GM19351 (cell line): ENCODE results near the gene ADAMTS20.
"Not testable (repeated sequence)": the region's sequence is repeated elsewhere in the genome, so short reads cannot be mapped to it uniquely, and the experiment has no call there.

Experiments
- ATAC-seq: cut with Tn5 transposase; IDR thresholded peaks from one replicate; pipeline ENCODE4 v1.9.1; 2021; ENCODE audit warnings: mild to moderate bottlenecking, moderate library complexity; ENCODE audit not compliant: unreplicated experiment

The ADAMTS20 gene

GRCh38 chr12:43551971-43552559 lies at the start of gene ADAMTS20:
Gene ADAMTS20 (minus strand): TSS chr12:43552203. CDS start chr12:43551921, 282 bp downstream.
- no peak for ATAC-seq

- no peak for ATAC-seq
Measured at GRCh38 chr12:43599708-43600107, 47.7 kb upstream of the ADAMTS20 start.

GRCh38 chr12:43599066-43599465 lies 47.1 kb upstream of the ADAMTS20 start:
- ATAC-seq, result no peak

GRCh38 chr12:43590307-43590706 lies 38.3 kb upstream of the ADAMTS20 start:
- ATAC-seq, result no peak

- no peak for ATAC-seq
Measured at GRCh38 chr12:43586646-43587245, 34.7 kb upstream of the ADAMTS20 start.

- no peak for ATAC-seq
Measured at GRCh38 chr12:43585676-43586075, 33.7 kb upstream of the ADAMTS20 start.

GRCh38 chr12:43580601-43581000 lies 28.6 kb upstream of the ADAMTS20 start:
- no peak for ATAC-seq

- ATAC-seq, result no peak
Measured at GRCh38 chr12:43579206-43579605, 27.2 kb upstream of the ADAMTS20 start.

- ATAC-seq, result no peak
Measured at GRCh38 chr12:43578782-43579181, 26.8 kb upstream of the ADAMTS20 start.

GRCh38 chr12:43577381-43577780 lies 25.4 kb upstream of the ADAMTS20 start:
- ATAC-seq, result no peak

GRCh38 chr12:43576162-43576561 lies 24.2 kb upstream of the ADAMTS20 start:
- ATAC-seq, result no peak

GRCh38 chr12:43571885-43572284 lies 19.9 kb upstream of the ADAMTS20 start:
- ATAC-seq, result no peak

- ATAC-seq, result no peak
Measured at GRCh38 chr12:43556057-43556456, 4.1 kb upstream of the ADAMTS20 start.

- no peak for ATAC-seq
Measured at GRCh38 chr12:43551279-43551970, 578 bp downstream of the ADAMTS20 start.

GRCh38 chr12:43550831-43551271 lies 1.2 kb downstream of the ADAMTS20 start:
- no peak for ATAC-seq

- no peak for ATAC-seq
Measured at GRCh38 chr12:43544703-43545102, 7.3 kb downstream of the ADAMTS20 start.

GRCh38 chr12:43540470-43540869 lies 11.5 kb downstream of the ADAMTS20 start:
- ATAC-seq, result no peak

- not testable (repeated sequence) for ATAC-seq
Measured at GRCh38 chr12:43537675-43538074, 14.3 kb downstream of the ADAMTS20 start.

GRCh38 chr12:43516045-43516444 lies 36.0 kb downstream of the ADAMTS20 start:
- no peak for ATAC-seq

- ATAC-seq, result no peak
Measured at GRCh38 chr12:43501703-43502102, 50.3 kb downstream of the ADAMTS20 start.

- ATAC-seq, result no peak
Measured at GRCh38 chr12:43493261-43493797, 58.7 kb downstream of the ADAMTS20 start.
